NCI-H774 (cell line): ENCODE measurements around the gene PAX6.

Source experiments
- DNase-seq: peaks from one replicate; lab custom pipeline; 2025; lab: John Stamatoyannopoulos, UW

Gene PAX6

GRCh38 chr11:31797190-31798056 is 13.7 kb downstream of the PAX6 start:
- no peak for DNase-seq

GRCh38 chr11:31796499-31797189 is 14.5 kb downstream of the PAX6 start:
- no peak for DNase-seq

GRCh38 chr11:31795706-31796498 is 15.2 kb downstream of the PAX6 start:
- DNase-seq, result no peak

- no peak for DNase-seq
Observed at GRCh38 chr11:31794548-31794947, 16.6 kb downstream of the PAX6 start.

- DNase-seq, result no peak
Observed at GRCh38 chr11:31793264-31793663, 17.9 kb downstream of the PAX6 start.

- DNase-seq, result no peak
Observed at GRCh38 chr11:31792456-31792855, 18.7 kb downstream of the PAX6 start.

GRCh38 chr11:31792036-31792435 is 19.1 kb downstream of the PAX6 start:
- DNase-seq, result no peak

- no peak for DNase-seq
Observed at GRCh38 chr11:31790649-31791048, 20.5 kb downstream of the PAX6 start.

- DNase-seq, result no peak
Observed at GRCh38 chr11:31788085-31788484, 23.0 kb downstream of the PAX6 start.

GRCh38 chr11:31786996-31787685 is 24.0 kb downstream of the PAX6 start:
- DNase-seq, result no peak

GRCh38 chr11:31784611-31785010 is 26.5 kb downstream of the PAX6 start:
- no peak for DNase-seq

- no peak for DNase-seq
Observed at GRCh38 chr11:31783252-31783651, 27.9 kb downstream of the PAX6 start.

GRCh38 chr11:31782257-31782656 is 28.9 kb downstream of the PAX6 start:
- DNase-seq, result no peak

GRCh38 chr11:31780480-31780971 is 30.6 kb downstream of the PAX6 start:
- no peak for DNase-seq

GRCh38 chr11:31780078-31780477 is 31.0 kb downstream of the PAX6 start:
- peak; percentile 25 for DNase-seq

GRCh38 chr11:31779374-31779791 is 31.7 kb downstream of the PAX6 start:
- DNase-seq, result no peak

- no peak for DNase-seq
Observed at GRCh38 chr11:31772412-31772811, 38.7 kb downstream of the PAX6 start.

- no peak for DNase-seq
Observed at GRCh38 chr11:31770011-31770700, 41.0 kb downstream of the PAX6 start.

- DNase-seq, result peak; percentile 17
Observed at GRCh38 chr11:31768749-31769640, 42.1 kb downstream of the PAX6 start.

- DNase-seq, result no peak
Observed at GRCh38 chr11:31767685-31768084, 43.4 kb downstream of the PAX6 start.
